DMS114 treated with DMSO at 0.1 percent for 48 hours (cell line): Measurements from ENCODE around the gene GPRIN3.
"Not testable (repeated sequence)": the region's sequence is repeated elsewhere in the genome, so short reads cannot be mapped to it uniquely, and the experiment has no call there.

ENCODE experiments used
- DNase-seq: peaks from one replicate; lab custom pipeline; 2025; ENCODE audit not compliant: unreplicated experiment; lab: John Stamatoyannopoulos, UW

The GPRIN3 gene

GRCh38 chr4:89259301-89260028 lies 48.1 kb downstream of the GPRIN3 start:
- DNase-seq: no peak

GRCh38 chr4:89258506-89258905 lies 49.1 kb downstream of the GPRIN3 start:
- DNase-seq: no peak

- no peak for DNase-seq
These were observed 50.2 kb downstream of the GPRIN3 start for GRCh38 chr4:89257376-89257775.

GRCh38 chr4:89256203-89256800 lies 51.3 kb downstream of the GPRIN3 start:
- DNase-seq: no peak

- no peak for DNase-seq
These were observed 52.8 kb downstream of the GPRIN3 start for GRCh38 chr4:89254847-89255246.

GRCh38 chr4:89254347-89254746 lies 53.3 kb downstream of the GPRIN3 start:
- not testable (repeated sequence) for DNase-seq

- no peak for DNase-seq
These were observed 53.7 kb downstream of the GPRIN3 start for GRCh38 chr4:89253935-89254334.

GRCh38 chr4:89253311-89253710 lies 54.3 kb downstream of the GPRIN3 start:
- no peak for DNase-seq

- DNase-seq: no peak
These were observed 56.2 kb downstream of the GPRIN3 start for GRCh38 chr4:89251396-89251795.

- no peak for DNase-seq
These were observed 57.8 kb downstream of the GPRIN3 start for GRCh38 chr4:89249716-89250361.

GRCh38 chr4:89249313-89249712 lies 58.3 kb downstream of the GPRIN3 start:
- DNase-seq: no peak

- no peak for DNase-seq
These were observed 58.7 kb downstream of the GPRIN3 start for GRCh38 chr4:89248879-89249281.

GRCh38 chr4:89247951-89248350 lies 59.6 kb downstream of the GPRIN3 start:
- DNase-seq: no peak

GRCh38 chr4:89245459-89245858 lies 62.1 kb downstream of the GPRIN3 start:
- no peak for DNase-seq

- DNase-seq: no peak
These were observed 63.8 kb downstream of the GPRIN3 start for GRCh38 chr4:89243733-89244252.

- DNase-seq: no peak
These were observed 64.5 kb downstream of the GPRIN3 start for GRCh38 chr4:89242864-89243732.

GRCh38 chr4:89242216-89242615 lies 65.4 kb downstream of the GPRIN3 start:
- no peak for DNase-seq

- DNase-seq: no peak
These were observed 77.3 kb downstream of the GPRIN3 start for GRCh38 chr4:89230271-89230670.

- DNase-seq: peak; percentile 54
These were observed 80.7 kb downstream of the GPRIN3 start for GRCh38 chr4:89226665-89227574.

- no peak for DNase-seq
These were observed 85.4 kb downstream of the GPRIN3 start for GRCh38 chr4:89222170-89222569.
